ENCODE measurements around the gene STRA6. TPM values are rescaled to one million over a fixed set of nuclear protein-coding genes. Genes with fewer than 3 reads are reported as not detected.

The STRA6 gene
- total and polyA plus RNA-seq, 2 of the 8 experiments (the other 6 are each of a cell fraction or from before 2014, with no cell fraction given) = 9.3 to 14.5 TPM

DNA sequence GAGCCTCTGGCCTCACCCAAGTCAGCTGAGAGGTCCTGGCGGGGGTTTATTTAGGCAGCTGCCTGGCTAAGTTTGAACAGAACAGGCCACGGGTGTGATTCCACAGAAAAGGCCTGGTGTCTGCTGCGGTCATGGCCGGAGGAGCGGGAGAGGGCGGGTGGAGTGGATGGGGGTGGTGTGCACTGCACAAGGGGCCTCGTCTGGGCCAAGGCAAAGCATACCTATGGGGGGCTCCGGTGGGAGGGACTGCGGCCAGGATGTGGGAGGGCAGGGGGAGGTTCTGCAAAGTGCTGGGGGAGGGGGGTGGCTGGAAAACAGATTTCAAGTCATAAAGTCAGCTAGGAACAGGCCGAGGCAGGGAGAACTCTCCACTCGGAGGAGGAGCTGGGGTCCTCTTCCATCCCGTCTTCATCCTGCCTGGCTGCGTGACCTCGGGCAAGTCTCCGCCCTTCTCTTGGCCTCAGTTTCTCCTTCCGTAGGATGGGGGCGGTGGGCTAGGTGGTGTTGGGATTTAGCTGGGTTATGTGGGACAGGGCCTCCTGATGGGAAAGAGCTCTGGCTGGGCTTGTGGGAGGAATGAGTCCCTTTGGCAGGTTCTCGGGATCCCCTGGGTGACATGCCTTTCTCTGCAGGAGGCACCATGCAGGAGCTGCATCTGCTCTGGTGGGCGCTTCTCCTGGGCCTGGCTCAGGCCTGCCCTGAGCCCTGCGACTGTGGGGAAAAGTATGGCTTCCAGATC, 28.2 kb downstream of the STRA6 start:
- H3K4me2 ChIP-seq (ENCODE audit: insufficient read depth in 1 of 2, low read depth in 2 of 2, low read length in 2 of 2) = no peak overlapping the region

More for the DNA sequence above, 28.2 kb downstream of the STRA6 start:
- Histone ChIP-seq H2BK15ac (ENCODE audit: low read length) (no peak overlapping the region; the same call in 1 of the 2 replicates), H3K79me2 (ENCODE audit: control insufficient read depth in 1 of 2, insufficient read depth in 2 of 2, low read length in 2 of 2) (no peaks in the 10 kb centered on the region), H3K9ac (replicated peaks in 1 of 4; ENCODE audit: extremely low read depth in 1 of 4, low read depth in 3 of 4, low read length in 3 of 4) (no peak overlapping the region), H3K23me2 (ENCODE audit: low read depth, low read length) (peaks cover 2% of the 10 kb centered on the region; the same call in 1 of the 2 replicates), H4K91ac (replicated peaks; ENCODE audit: insufficient read length, low read length) (no peak overlapping the region), H3K4me3 (ENCODE audit: extremely low read depth in 1 of 4, insufficient read depth in 2 of 4, low read depth in 3 of 4, low read length in 4 of 4) (no peak overlapping the region), H3K4ac (replicated peaks; ENCODE audit: insufficient read length, low read depth, low read length) (no peak overlapping the region), H3K79me1 (ENCODE audit: low read depth, low read length) (no peaks in the 10 kb centered on the region), H3K9me3 (ENCODE audit: insufficient read depth in 2 of 2, low read depth in 1 of 2, low read length in 1 of 2) (no peaks in the 10 kb centered on the region), H4K20me1 (replicated peaks in 1 of 2; ENCODE audit: control insufficient read depth in 1 of 2, insufficient read depth in 2 of 2, low read length in 2 of 2) (peaks cover 0 to 2% of the 10 kb centered on the region in 2 experiments), H3K36me3 (ENCODE audit: control insufficient read depth in 2 of 4, insufficient read depth in 4 of 4, low read length in 3 of 4) (no peaks in the 10 kb centered on the region), H3K56ac (replicated peaks; ENCODE audit: insufficient read length, low read depth, low read length) (no peak overlapping the region), H2AFZ (ENCODE audit: low read length) (no peak overlapping the region), H2BK12ac (ENCODE audit: low read depth, low read length) (peak overlapping the region; percentile 3; the same call in 1 of the 2 replicates), H4K8ac (ENCODE audit: extremely low read depth, insufficient read depth, low read length) (peak overlapping the region; percentile 81; the same call in 1 of the 2 replicates), H2BK120ac (replicated peaks; ENCODE audit: low read depth, low read length) (no peak overlapping the region), H2BK20ac (ENCODE audit: low read length) (no peak overlapping the region), H3K18ac (ENCODE audit: extremely low read depth, low read length) (no peak overlapping the region), H4K5ac (ENCODE audit: insufficient read length, low read depth, low read length) (no peak overlapping the region), H3K14ac (ENCODE audit: insufficient read length) (no peak overlapping the region), H3K23ac (ENCODE audit: insufficient read length) (no peak overlapping the region), H2AK5ac (ENCODE audit: low read depth, low read length) (no peak overlapping the region), H3K27me3 (replicated peaks in 1 of 4; ENCODE audit: control insufficient read depth in 3 of 4, extremely low read depth in 1 of 4, insufficient read depth in 3 of 4, low read length in 3 of 4) (no peaks in the 10 kb centered on the region; a peak in 3 of 7 replicates), H3K27ac (ENCODE audit: low read depth, low read length) (no peak overlapping the region), H3K4me1 (replicated peaks in 1 of 4; ENCODE audit: control insufficient read depth in 3 of 4, insufficient read depth in 4 of 4, low read length in 3 of 4) (peaks cover 0 to 20% (median 12%) of the 10 kb centered on the region in 4 experiments; a peak in 5 of 7 replicates), H2BK5ac (ENCODE audit: low read depth, low read length) (0 out of 2 replicates have a peak overlapping the region, but pooled peaks have one; percentile 16)
- ChIA-PET POLR2A (ENCODE audit: partially characterized antibody) (interaction anchor here (0.6 to 1.9 kb wide), 10 partner anchors 10 to 300 kb away, joined by 3 to 7 read pairs (median 4); partner anchors contain the start of gene STRA6), CTCF (ENCODE audit: partially characterized antibody) (interaction anchor here (0.8 to 3.3 kb wide), 14 partner anchors 10 to 146 kb away, joined by 3 to 13 read pairs (median 6); partner anchors contain the start of gene STRA6)
- FAIRE-seq (no peak), DNase-seq (ENCODE audit: low read depth in 1 of 2, low spot score in 2 of 2) (no peak)
- 88% methylated on average over 19 of the region's 20 CpGs; no CpG with 5 or more reads in 1 of the 2 experiments for WGBS, 2 experiments (ENCODE audit: extremely low coverage in 1 of 2, insufficient coverage in 1 of 2, insufficient read length in 1 of 2, insufficient replicate concordance in 2 of 2, low coverage in 1 of 2, low lambda C conversion rate in 2 of 2, missing lambda C conversion rate in 1 of 2)

Measured in H1 (cell line).